Omental fat pad (tissue), 4 donors: ENCODE results near the gene IKZF1. TPM values are rescaled to one million over a fixed set of nuclear protein-coding genes. Genes with fewer than 3 reads are reported as not detected.

Experiments used
- ATAC-seq: fragments of 150-250 bp; one replicate; pipeline ENCODE4 v1.9.1; 2016; ENCODE audit warnings: mild to moderate bottlenecking, moderate library complexity; ENCODE audit not compliant: low FRiP score
- DNase-seq: peaks from one replicate; pipeline ENCODE4 v3.0.0-alpha.2; 2019; ENCODE audit warnings: low spot score
- total RNA-seq, 4 donors: library from RNA; depleted of rRNA; stranded (reverse); fragments of >200 nt; gene quantifications; one replicate each; pipeline ENCODE4 v1.1.0, GENCODE V29; 2016
- TF ChIP-seq, protein P1 (sequence below), 3 donors: fragments of 450-650 bp; IDR thresholded peaks; one replicate each; pipeline ENCODE4 v1.5.1; 2016 to 2017; ENCODE audit warnings: antibody characterized with exemption in 3 of 3, mild to moderate bottlenecking in 3 of 3, moderate library complexity in 2 of 3

Gene IKZF1
- total RNA-seq, 4 donors from 2014 or later = 14.6 to 34.5 (median 21.7) TPM

DNA sequence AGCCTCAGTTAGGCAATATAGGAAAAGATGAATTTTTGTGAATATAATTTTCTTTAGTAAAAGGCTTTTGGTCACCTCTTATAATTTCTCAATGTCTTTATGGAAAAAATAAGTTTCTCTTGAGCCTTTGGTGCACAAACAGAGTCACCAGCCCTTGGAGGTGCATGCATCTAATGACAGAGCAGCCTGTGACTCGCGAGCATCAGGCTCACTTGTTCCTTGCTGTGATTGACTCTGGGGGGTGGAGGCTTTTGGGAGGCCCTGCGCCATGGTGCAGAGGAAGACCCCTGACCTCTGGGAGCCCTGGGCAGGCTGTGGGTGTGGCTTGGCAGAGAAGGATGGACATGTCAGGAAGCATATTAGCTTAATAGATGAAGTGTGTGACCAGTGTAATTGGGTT lies 85.4 kb downstream of the IKZF1 start:
- ATAC-seq (no peak), DNase-seq (no peak)
- TF ChIP-seq, protein P1, sequence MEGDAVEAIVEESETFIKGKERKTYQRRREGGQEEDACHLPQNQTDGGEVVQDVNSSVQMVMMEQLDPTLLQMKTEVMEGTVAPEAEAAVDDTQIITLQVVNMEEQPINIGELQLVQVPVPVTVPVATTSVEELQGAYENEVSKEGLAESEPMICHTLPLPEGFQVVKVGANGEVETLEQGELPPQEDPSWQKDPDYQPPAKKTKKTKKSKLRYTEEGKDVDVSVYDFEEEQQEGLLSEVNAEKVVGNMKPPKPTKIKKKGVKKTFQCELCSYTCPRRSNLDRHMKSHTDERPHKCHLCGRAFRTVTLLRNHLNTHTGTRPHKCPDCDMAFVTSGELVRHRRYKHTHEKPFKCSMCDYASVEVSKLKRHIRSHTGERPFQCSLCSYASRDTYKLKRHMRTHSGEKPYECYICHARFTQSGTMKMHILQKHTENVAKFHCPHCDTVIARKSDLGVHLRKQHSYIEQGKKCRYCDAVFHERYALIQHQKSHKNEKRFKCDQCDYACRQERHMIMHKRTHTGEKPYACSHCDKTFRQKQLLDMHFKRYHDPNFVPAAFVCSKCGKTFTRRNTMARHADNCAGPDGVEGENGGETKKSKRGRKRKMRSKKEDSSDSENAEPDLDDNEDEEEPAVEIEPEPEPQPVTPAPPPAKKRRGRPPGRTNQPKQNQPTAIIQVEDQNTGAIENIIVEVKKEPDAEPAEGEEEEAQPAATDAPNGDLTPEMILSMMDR (IDR thresholded peaks at IDR 0.05) = no peak

DNA sequence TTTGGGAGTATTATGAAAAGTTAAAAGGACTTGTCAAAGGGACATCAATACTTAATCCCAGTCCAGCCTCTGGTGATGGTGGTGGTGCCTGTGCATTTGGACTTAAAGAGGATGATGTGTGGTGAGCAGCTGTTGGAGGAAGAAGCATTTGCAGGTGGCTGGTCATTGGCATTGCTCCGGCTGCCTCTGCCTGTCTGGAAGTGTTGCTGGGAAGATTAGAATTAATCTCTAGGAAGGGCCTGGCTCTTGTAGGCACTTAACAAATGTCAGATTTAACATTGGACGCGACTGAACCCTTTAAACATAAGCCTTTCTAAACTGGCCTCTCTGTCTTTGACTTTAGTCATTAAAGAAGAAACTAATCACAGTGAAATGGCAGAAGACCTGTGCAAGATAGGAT lies 86.9 kb downstream of the IKZF1 start:
- ATAC-seq = no peak
- no peak for DNase-seq
- TF ChIP-seq, protein P1 (IDR thresholded peaks at IDR 0.05) = no peak

DNA sequence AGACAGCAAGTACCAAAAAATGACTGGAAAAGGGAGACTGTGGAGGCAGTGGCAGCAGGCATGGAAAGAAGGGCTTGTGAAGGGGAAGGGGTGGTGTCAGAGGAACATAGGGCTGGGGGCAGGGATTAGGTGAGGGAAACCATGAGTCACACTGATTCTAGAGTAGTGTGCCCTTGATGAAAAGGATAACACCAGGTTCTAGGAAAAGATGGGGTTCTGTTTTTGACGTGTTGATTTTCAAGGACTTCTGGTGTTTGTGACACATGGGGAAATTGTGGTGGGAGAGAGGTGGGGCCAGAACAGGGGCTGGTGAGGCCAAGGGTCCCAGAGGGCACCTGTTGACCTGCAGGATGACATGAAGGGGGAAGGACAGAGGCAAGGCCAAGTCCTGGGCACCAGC lies 88.6 kb downstream of the IKZF1 start:
- DNase-seq (no peak), ATAC-seq (no peak)
- TF ChIP-seq, protein P1 (IDR thresholded peaks at IDR 0.05) = no peak

DNA sequence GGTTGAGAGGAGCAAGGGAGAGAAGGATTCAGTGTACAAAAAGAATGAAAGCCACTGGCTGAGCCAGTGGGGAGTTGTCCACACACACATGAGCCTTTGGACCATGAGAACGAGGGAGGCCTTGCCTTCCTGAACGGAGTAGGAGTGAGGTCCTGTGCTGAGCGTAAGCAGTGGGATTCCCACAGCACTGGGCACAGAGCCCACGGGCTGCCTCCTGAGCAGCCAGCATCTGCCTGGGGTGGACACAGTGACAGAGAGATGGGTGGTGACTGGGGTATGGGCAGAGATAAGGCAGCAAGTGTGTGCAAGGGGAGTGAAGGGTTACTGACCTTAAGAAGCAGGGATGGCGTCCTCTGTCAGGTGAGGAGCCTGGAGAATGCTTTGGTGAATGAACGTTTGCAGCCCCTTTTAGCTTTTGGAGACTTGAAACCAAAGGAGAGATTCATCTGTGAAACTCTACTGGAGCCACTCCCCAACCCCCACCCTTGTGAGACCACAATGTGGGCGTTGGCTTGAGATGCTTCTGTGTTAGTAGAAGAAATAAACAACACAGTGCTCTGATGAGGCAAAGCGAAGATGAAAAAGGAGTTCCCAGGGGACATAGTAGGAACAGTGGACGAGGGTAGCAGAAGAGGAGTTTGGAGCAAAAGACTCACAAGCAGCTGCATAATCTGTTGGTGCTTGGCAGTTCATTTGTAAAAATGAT lies 89.2 kb downstream of the IKZF1 start:
- TF ChIP-seq, protein P1 (IDR thresholded peaks at IDR 0.05) = no peak
- ATAC-seq (no peak), DNase-seq (no peak)

DNA sequence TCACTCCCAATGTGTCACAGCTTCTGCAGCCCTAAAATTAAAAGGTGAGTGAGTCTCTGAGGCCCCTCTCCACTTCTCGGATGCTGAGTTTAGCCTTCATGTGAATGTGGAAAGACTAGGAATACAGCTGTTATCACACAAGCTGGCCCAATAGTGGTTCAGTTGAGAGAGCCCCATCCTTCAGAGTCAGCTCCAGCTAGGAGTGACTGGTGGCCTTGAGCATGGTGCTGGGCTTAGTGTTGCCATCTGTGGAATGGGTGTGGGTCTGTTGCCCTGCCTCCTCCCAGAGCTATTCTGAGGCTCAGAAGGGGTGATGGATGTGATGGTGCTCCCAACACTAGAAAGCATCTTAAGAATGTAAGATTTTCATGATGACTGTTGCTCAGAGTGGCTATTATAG lies 89.8 kb downstream of the IKZF1 start:
- no peak for ATAC-seq
- no peak for DNase-seq
- TF ChIP-seq, protein P1 (IDR thresholded peaks at IDR 0.05) = no peak

DNA sequence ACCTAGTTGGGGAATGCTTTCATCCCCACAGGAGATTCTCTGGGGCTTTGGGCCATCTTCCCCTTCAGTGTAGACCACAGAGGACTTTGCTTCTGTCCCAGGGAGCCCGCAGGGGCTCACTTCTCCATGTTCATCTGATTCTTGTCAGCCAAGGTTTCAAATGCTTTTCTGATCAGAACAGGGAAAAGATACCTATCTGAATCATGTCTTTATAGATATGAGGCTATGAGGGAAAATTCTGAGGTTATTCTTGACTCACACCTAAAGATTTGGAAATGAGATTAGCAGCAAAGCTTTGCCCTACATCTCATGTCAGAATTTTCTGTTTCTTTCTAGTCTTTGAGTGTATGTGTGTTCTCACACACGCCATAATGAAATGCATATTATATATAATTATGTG lies 92.3 kb downstream of the IKZF1 start:
- DNase-seq (no peak), ATAC-seq (no peak)
- TF ChIP-seq, protein P1 (IDR thresholded peaks at IDR 0.05) = no peak

DNA sequence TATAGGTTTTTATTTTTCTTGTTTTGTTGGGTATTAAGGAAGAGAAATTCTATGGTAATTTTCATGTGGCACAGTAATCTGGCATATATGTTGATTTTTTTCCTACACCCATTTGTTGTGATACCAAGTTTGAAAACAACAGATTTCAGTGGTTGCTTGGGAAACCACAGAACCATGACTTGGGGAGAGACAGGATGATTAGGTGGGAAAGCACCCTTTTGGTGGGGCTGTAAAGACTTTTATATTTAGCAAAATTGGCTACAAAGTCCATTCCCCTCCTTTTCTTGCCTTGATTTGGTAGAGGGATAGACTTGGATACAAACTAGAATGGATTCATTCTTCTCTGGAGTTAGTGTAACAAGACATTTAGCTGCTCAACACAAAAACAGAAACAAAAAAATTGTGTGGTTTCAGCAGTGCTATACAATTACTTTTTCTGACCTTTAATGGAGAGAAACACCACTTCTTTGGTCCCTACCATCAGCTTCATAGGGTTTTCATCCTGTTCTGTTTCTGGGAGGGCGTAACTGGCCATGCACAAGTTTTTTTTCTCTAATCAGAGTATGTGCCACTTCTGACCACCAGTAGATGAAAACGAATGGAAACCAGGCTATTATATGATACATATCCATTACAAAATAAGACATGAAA lies 92.9 kb downstream of the IKZF1 start:
- ATAC-seq = no peak
- TF ChIP-seq, protein P1 (IDR thresholded peaks at IDR 0.05) = no peak
- no peak for DNase-seq
